ENCODE results near the gene STPG3. TPM values are rescaled to one million over a fixed set of nuclear protein-coding genes. Genes with fewer than 3 reads are reported as not detected.

STPG3 gene
- total RNA-seq, 1 donor from 2014 or later = not detected

DNA sequence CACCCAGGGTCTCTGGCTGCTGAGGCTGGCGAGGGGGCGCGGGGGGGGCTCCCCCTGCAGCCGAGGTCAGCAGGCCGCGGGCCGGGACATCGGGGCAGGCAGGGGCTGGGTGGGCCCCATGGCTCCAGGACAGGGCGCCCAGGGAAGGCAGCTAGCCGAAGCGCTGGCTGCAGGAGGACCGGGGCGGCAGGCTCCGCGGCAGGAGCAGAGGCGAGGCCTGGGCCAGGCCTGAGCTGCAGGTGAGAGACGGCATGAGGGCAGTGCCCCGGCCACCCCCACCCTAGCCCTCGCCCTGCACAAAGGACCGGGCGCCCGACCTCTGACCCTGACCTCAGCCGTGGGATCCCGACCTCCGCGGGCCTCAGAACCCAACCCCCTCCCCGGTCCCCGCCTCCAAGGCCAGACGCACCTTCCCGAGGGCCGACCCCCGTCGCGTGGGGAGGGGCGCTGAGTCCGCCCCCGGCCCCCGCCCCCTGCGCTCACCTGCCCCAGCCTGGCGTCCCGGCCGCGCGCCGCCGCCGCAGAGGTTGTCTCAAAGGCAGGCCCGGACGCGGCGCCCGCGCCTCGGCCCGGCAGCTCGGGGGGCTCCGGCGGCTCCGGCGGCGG is 29.5 kb upstream of the STPG3 start:
- DNase-seq (ENCODE audit: low read depth) = no peak

DNA sequence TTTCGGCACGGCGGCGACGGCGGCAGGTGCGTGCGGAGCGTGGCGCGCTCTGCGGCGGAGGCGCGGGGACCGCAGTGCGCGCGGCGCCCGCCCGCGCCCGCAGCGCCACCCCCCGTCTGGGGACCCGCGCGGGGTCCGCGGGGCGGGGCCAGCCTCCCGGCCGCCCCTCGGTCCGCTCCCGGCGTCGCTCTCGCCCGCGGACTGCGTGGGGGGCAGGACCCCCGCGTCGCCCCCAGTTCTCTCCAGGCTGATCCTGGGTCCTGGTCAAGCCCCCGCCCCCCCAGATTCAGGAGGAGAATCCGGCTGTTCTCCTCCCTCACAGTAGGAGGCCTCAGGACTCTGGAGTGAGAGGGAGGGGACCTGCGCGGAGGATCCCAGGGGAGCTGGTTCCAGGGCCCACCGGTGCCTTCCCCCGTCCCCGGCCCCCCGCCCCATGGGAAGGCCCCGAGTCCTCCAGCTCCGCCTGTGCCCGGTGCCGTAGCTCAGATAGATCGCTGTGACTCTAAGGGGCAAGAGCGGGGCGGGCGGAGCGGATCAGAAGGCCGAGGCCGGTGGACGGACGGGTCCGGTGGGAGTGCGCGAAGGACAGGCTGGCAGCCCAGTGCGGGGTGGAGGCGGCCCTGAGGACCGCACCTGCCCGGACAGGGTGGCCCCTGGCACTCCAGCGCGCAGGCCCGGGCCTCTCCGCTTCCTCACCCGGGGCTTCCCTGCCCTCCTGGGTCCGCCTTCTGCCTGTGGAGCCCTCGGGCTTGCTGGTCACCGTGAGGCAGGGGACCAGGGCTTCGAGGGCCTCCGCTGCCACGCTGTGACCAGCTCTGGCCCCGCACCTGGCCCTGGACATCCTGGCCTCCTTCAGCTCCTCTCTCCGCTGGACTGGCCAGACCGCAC is 28.7 kb upstream of the STPG3 start, which contains the start of gene RNF208:
Gene RNF208, minus strand, starts transcription at position 51 of the 888 bp plus-strand sequence. CDS start 1,028 bp downstream, outside the sequence.
- DNase-seq (ENCODE audit: low read depth) = peak; percentile 7

DNA sequence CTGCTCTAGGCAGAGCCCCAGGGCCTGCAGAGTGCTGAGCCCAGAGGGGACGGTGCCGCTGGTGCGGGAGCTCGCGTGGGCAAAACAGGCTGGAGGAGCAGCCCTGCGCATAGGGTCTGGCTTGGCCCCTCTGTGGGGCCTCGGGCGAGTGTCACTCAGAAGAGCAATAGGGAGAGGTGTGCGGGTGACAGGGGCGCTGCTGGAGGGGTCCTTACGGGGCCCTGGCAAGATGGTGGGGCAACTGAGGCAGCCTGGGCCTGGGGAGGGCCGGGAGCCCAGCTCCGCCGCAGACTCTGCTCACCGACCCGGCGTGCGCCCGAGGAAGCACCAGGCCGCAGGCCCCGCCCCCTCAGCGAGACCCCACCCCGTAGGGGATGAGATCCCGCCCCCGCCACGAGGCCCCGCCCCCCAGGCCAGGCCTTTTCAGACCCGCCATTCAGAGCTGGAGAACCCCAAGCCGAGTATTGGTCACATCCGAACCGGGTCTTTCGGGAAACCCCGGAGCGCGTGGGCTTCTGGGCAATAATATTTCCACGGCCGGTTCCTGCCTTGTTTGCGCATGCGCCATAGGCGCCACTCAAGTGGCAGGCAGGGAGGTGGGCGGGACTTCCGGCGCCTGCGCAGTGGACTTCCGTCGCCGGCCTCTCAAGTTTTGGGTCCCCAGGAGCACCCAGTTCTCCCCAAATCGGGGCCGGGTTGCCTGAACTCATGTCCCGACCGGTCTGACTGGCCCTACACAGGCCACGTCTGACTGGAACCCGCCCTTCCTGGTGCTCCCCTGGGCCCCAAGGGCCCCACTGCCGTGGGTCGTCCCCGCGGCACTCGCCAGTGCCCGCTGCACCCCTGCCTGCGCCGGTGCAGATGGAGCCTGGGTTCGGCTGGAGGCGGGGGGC is 27.8 kb upstream of the STPG3 start:
- DNase-seq (ENCODE audit: low read depth) = peak; percentile 98

DNA sequence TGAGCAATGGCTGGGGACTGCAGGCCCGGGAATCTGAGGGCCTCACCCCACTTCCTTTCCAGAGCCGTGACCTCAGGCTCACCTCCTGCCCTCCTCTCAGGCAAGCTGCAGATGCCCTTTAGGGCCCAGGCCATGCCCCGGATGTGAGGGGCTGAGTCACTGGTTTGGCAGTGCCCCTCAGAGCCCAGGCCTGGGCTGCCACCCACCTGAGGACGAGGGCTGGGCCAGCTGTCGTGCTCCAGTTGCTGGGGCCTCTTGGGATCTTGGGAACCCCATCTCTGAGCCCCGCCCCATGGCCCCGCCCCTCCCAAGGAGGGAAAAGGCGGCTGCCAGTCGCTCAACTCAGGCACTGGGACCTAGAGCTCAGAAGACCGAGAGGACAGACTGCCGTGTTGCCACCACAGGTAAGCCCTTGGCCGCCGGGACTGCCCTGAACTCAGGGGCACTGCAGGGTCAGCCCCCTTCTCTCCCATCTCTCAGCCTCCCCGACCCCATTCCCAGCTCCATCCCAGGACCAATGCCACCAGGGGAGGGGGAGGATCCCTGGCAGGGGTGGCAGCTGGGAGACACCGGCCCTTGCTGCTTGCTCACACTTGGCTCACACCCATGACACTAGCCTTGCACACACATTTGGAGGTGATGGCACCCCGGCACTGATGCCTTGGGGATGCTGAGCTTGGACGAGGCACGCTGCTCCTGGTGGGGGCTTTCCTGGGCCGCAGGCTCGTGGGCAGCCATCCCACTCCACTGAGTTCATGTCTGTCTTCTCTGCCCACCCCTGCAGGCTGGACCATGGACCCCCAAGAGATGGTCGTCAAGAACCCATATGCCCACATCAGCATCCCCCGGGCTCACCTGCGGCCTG is 26.0 kb upstream of the STPG3 start, which contains the start of gene CYSRT1:
Gene CYSRT1, plus strand, starts transcription at position 345 of the 865 bp plus-strand sequence. Its CDS starts 448 bp downstream, at position 793.
- DNase-seq (ENCODE audit: low read depth) = peak; percentile 46

DNA sequence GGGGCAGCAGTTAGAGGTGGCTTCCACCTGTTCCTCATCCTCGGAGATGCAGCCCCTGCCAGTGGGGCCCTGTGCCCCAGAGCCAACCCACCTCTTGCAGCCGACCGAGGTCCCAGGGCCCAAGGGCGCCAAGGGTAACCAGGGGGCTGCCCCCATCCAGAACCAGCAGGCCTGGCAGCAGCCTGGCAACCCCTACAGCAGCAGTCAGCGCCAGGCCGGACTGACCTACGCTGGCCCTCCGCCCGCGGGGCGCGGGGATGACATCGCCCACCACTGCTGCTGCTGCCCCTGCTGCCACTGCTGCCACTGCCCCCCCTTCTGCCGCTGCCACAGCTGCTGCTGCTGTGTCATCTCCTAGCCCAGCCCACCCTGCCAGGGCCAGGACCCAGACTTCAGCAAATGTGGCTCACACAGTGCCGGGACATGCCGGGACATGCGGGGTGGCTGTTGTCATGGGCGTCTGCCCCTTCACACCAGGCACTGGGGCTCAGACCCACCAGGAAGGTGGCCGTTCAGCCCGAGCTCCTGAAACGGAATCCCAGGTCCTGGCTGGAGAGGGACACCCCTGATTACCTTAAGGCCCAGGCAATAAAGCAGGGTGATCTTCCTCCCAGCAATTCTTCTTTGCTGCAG is 25.3 kb upstream of the STPG3 start:
- peak; percentile 30 for DNase-seq (ENCODE audit: low read depth)

DNA sequence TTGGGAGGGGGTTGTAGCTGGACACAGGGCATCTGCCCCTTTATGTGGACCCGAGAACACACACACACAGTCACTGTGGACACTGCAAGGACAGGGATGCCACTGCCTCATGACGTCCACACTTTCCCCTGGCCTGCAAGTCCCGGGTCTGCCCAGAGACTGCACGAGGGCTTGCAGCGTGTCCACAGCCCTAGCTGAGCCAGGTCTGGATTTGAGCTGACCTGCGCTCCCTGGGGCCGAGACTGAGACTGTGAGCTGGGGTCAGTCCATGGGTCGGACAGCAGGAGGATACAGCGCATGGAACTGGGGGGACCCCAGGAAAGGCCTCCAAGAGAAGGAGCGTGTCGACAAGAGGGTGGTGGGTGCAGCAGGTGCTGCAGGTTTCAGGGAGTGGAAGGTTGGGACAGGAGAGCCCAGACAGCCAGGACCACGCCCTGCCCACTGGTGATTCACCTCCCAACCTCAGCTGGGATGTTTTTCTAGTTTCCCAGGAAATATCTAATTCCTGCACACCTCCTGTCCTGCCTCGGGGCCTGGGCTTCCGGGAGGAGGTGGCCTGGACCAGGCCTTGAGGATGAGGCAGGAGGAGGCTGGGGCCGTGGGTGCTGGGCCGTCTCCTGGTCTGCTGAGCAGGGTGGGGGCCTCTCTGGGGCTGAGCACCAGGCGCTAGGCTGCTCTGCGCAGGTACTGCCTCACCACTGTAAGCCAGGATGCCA is 24.6 kb upstream of the STPG3 start:
- no peak for DNase-seq (ENCODE audit: low read depth)

DNA sequence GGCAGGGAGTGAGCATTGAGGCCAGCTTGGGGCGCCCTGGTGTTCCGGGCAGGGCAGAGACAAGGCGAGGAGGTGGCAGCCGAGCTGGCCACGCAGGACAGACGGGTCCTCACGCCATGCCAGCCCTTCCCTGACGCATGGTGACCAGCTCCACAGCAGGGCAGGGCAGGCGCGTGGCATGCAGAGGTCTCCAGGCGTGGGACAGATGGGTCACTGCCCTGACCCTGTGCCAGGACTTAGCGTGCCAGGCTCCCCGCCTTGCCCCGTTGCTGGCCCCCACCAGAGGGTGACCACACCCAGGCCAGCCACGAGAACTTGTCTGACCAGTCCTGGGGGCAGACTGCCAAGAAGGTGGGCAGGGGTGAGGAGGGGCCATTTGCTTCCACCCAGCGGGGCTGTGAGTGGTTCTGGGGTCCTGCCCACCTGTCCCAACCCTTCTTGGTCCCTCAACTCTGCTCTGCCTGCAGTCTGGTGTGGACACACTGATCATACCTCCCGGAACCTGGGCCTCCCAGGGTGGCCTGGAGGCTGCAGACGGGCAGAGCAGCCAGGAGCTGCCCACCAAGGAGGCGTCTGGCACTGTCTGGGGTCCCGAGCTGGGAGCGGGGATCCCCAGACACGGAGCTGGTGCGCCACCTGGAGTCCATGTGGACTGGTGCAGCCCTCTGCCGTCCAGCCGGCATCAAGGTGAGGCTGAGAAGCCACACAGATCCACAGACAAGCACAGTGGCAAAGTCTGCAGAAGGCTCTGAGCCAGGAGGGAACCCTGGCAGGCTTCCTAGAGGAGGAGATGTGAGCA is 23.8 kb upstream of the STPG3 start, which contains the start of gene RNF224:
Gene RNF224, plus strand, starts transcription at position 449 of the 799 bp plus-strand sequence. CDS start 834 bp downstream, outside the sequence.
- DNase-seq (ENCODE audit: low read depth) = peak; percentile 81

DNA sequence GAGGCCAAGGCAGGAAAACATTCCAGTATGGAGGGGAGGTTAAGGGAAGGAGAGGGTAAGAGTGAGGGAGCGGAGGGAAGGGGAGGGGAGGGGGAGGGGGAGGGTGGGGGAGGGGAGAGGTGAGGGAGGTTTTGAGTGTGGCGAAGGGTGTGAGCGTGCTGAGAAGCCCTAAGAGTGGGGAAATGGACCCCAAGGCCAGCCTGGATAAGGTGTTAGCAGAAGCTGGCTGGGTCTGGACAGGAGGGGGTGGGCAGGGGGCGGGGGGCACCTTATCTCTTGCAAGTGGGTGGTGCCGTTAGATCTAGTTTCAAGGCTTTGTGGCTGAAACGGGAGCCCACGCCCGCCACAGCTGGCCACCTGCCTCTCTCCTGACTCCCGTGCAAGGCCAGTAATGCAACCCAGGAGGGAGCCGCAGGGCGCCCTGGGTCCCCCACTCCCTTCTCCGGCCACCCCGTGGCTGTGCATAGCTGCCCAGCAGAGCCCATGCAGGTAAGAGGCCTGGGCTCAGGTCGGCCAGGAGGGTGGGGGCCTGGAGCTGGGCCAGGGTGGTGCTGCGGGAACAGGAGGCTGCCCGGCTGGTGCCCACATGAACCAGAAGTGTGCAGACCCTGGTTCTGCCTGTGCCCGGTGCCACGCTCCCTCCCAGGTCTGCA is 23.1 kb upstream of the STPG3 start:
- no peak for DNase-seq (ENCODE audit: low read depth)

DNA sequence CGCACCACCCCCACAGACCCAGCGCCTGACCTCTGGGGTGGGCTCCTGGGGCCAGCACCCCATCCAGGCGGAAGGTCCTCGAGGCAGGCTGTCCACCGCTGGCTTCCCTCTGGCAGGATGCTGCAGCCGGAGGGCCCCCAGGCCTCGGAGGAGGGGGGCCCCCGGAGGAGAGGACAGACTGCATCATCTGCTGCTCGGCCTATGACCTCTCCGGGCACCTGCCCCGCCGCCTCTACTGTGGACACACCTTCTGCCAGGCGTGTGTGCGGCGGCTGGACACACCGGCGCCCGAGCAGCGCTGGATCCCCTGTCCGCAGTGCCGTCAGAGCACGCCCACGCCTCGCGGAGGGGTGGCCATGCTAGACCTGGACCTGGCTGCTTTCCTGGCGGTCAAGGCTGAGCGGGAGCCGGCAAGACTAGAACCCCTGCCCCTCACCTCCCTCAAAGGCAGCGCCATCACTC is 22.5 kb upstream of the STPG3 start:
- no peak for DNase-seq (ENCODE audit: low read depth)

DNA sequence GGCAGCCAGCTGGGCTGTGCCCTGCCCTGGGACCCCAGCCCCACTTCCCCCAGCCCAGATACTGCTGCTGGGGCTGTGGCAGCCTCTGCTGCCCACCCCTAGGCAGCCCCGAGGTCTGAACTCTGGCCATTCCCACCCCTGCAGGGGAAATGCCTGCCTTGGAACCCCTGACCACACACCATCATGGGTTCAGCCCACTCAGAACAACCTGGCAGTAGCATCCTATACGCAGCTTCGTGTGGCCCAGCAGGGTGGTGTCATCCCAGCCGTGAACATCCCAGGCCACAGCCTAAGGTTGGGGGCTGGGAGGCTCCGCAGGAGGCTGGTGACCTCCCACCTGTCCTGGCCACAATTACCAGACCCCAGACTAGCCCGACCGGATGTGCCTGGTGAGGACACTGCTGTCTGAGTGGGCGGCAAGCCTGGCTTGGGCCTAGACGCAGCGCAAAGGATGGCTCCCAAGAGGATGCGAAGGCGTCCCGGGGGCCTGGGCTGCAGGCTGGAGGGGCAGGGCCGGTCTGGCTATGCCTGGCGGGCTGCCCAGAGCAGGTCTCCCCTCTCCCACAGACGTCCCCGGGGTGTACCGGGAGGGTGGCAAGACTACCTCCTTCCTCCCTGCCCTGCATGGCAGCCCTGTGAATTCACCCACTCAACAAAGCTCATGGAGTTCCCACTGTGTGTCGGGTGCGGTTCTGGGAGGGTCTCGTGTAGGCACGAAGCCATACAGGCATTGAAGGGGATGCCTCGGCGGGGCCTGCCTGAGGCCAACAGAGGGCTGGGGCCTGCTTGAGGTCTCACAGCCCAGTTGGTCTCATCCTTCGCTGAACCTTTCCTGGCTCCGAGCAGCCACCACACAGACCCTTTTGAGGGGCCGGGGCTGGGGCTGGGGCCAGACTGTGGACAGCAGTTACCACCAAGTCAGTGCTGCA is 21.9 kb upstream of the STPG3 start:
- no peak for DNase-seq (ENCODE audit: low read depth)

DNA sequence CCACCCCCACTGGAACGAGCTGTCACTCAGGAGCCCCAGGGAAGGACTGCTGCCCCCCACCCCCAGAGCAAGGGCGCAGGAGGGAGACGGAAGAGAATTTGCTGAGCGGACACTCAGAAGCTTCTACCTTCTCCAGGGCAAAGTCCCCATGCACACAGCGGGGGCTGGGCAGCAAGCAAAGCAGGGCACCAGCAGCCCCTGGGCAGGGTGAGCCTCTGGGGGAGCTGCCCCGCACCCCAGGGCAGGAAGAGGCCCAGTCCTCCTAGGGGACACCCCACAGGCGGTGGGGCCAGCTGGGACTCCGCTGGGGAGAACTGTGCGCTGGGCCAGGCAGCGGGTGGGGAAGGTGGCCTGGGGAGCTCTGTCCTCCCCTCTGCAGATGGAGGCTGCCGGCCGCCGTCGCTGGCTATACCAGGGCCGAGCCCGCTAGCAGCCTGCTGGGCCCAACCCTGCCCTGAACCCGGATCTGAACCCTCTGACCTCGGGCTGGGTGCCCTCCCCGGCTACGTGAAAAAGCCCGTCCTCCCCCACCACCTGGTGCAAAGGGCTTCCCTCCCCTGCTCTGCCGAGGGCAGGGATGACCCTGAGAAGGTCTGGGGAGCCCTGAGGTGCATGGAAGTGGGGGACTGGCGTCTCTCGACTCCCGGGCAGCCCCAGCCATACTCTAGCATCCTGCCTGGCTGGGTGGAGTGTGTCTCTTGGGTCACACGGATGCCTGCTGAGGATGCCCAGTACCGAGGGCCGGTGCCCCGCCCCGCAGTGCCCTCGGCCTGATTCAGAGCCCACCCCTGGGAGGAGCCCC is 21.0 kb upstream of the STPG3 start:
- DNase-seq (ENCODE audit: low read depth) = no peak

DNA sequence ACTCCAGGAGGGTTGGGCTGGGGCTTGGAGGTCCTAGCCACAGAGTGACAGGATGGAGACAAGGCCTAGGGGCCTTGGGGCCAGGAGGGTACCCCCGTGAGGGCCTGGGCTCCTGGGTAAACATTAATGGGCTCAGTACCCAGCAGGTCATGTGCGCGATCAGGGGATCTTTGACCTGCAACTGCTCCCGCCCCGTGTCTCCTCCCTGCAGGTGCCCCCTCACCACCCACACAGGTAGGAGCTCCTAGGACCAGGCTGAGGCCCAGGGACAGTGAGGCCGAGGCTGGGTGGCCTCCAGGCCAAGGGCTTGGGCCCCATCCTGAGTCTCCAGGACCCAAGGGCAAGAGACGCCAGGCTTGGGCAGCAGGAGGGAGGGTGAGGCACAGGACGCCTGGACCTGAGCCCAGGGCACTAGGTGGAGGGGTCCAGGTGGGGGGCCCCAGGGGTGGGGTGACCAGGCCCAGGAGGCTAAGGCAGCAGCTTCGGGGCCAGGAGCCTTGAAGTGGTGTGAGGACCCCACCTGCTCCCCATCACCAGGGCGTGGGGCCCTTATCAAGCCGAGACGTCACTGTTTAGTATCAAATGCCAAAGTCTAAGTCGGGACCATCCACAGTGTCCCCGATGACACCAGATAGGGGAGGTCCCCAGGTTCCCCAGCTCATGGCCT is 20.2 kb upstream of the STPG3 start, which contains the start of gene SLC34A3:
Gene SLC34A3, plus strand, starts transcription at position 197 of the 667 bp plus-strand sequence. CDS start 802 bp downstream, outside the sequence.
- DNase-seq (ENCODE audit: low read depth) = no peak

DNA sequence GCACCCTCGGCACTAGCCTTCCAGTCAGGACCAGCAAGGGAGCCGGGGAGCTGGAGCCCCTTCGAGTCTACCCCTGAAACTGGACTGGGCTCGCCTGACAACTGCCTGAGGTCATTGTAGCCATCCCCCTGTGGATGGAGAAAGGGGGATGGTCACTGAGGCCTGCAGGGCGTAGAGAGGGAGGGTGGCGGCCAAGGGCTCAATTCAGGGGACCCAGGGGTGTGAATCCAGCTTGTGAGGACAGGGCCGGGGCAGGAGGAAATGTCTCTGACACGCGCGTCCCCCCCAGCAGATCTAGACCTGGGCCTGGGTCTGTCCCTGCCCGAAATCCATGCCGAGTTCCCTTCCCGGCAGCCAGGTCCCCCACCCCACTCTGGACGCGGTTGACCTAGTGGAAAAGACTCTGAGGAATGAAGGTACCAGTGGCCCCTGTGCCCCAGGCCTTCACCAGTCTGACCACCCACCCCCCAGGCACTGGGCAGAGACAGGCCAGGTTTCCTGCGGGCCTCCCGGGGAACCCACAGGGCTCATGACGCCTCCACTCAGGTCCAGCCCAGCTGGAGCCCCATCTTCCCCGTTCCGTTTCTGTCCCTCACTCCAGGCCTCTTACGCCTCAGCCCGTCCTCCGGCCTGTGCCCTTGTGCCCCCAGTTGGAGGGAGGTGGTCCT is 19.6 kb upstream of the STPG3 start:
- no peak for DNase-seq (ENCODE audit: low read depth)

DNA sequence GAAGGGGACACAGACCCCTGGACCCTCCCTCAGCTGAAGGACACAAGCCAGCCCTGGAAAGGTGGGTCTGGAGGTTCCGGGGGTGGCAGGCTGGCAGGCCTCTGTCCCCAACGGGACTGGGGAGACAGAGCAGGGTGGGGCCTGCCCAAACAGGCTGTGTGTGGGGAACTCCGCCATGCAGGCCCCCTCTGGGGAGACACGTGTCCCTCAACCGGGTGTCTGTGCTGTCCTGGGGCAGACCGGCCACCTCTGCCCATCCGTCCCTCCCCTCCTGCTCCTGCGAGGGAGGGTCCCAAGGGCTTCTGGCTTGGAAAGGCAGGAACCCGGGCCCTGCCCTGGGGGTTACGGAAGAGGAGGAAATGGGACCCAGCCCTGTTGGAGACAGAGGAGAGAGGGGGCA is 19.0 kb upstream of the STPG3 start:
- DNase-seq (ENCODE audit: low read depth) = no peak
